Posterior cingulate gyrus (tissue), 11 donors: Measurements from ENCODE around the gene SALL4.
A peak's percentile ranks its signal among the peaks of the same experiment; 100 is the strongest.
"Not testable (repeated sequence)": the region's sequence is repeated elsewhere in the genome, so short reads cannot be mapped to it uniquely, and the experiment has no call there.

ENCODE experiments used
- DNase-seq, 10 donors: peaks; one replicate each; pipeline versions ENCODE4 v3.0.0 to v3.0.0-alpha.2; 2020 to 2021; ENCODE audit warnings: mixed read lengths in 3 of 10
- intact Hi-C: fragments of 100-400 bp; cut with DNase I; formaldehyde crosslinking; loops from one replicate; pipeline ENCODE4 v1.15.1; 2023

Gene SALL4

DNA sequence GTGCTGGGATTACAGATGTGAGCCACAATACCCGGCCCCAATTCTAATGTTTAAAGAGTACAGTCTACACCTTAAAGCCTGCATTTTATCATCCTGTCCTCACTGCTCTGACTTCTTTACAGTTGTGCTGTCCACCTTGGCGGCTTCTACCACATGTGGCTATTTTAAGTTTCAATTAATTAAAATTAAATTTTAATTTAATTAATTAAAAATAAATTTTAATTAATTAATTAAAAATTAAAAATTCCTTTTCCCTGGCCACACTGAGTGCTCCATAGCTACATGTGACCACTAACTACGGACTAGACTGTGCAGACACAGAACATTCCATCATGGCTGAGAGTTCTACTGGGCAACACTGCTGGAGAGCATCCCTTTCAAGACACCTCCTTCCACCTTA, 61.5 kb downstream of the SALL4 start:
- intact Hi-C loops: no loop called here
- DNase-seq: no peak

DNA sequence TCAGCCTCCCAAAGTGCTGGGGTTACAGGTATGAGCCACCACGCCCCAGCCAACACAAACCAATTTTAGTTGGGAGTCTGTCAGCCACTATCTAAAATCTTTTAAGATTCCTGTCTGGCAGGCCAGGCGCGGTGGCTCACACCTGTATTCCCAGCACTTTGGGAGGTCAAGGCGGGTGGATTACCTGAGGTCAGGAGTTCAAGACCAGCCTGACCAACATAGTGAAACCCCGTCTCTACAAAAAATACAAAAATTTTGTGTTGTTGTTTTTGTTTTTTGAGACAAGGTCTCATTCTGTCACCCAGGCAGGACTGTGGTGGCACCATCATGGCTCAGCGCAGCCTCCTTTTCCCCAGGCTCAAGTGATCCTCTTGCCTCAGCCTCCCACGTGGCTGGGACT, 62.0 kb downstream of the SALL4 start:
- intact Hi-C loops: not testable (repeated sequence)
- DNase-seq: peak in 1 of 10 donors; percentile 49

DNA sequence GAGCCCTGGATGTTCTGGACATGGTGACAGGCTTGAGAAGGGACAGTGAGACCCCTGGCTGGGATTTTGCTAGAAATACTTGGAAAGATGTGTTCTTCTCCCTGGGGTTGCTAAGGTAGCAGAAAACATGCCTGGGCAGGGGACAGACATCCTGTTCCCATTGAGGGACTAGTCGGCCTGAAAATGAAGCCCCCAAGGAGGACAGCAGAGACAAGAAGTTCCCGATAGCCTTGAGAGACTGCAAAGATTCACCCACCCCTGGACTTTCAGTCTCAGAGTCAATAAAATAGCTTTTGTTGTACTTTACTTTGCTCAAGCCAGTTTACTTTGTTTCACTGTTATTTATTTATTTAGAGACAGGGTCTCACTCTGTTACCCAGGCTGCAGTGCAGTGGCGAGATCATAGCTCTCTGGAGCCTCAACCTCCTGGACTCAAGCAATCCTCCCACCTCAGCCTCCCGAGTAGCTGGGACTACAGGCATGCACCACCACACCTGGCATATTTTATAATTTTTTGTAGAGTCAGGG, 62.5 kb downstream of the SALL4 start:
- DNase-seq: peak in 1 of 10 donors; percentile 44
- intact Hi-C loops: no loop called here

DNA sequence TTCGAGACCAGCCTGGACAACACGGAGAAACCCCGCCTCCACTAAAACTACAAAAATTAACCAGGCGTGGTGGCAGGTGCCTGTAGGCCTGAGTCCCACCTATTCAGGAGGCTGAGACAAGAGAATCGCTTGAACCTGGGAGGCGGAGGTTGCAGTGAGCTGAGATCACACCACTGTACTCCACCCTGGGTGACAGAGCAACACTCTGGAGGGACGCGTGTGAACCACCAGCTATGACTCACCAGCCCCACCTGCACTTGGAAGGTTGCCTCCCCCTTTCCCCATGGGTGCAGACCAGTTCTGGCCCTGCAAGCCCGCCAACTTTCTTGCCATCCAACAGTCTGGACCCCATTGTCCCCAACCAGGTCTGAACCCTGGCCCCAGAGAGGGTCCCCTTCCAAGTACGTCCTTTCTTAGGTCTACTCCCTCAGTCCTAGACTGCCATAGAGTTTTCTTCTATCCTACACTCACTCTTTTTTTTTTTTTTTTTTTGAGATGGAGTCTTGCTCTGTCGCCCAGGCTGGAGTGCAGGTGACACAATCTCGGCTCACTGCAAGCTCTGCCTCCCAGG, 63.4 kb downstream of the SALL4 start:
- peak in 1 of 10 donors; percentile 51 for DNase-seq
- intact Hi-C loops: no loop called here

- intact Hi-C loops: not testable (repeated sequence)
- DNase-seq: peak in 2 of 10 donors; percentile 20 to 26
Observed at GRCh38 chr20:51738261-51738660, 64.1 kb downstream of the SALL4 start.

GRCh38 chr20:51736947-51737346, 65.4 kb downstream of the SALL4 start:
- intact Hi-C loops: no loop called here

GRCh38 chr20:51735728-51736600, 66.4 kb downstream of the SALL4 start:
- peak in 3 of 10 donors; percentile 20 to 89 (median 35) for DNase-seq
- intact Hi-C loops: no loop called here

More at GRCh38 chr20:51736947-51737346, 65.4 kb downstream of the SALL4 start:
- DNase-seq: peak in 2 of 10 donors; percentile 5

DNA sequence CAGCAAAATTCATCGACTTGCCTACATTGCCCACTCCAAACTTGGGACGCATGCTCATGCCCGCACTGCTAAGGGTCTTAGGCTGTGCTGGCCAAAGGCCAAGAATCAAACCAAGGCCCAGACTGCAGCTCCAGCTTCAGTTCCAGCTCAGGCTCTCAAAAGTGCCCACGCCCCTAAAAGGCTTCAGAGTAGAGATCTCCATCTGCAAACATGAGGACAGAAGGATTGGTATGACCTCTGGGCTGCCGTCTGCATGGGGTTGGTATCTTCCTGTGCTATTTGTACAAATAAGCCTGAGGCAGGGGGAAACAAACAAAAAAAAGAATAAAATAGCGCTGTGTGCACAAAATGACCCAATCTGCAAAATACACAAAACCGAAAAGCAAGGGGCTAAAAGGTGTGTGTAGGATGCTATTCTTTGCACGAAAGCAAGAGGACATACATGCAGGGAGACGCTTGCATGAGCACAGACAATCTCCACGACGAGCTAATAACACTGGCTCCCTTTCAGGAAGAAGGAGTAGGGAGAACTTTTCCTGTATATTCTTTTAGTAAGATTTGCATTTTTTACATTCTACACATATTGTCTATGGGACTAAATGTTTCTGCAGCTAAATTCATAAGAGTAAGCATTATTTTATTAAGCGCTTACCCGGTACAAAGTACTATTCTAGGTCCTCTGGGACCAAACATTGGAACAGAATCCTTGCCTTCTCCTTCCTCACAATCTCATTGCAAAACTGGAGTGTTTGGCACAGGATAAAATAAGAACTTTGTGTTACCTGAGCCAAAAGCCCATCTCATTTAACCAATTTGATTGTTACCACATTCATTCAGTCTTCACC, 67.2 kb downstream of the SALL4 start:
- intact Hi-C loops: no loop called here

DNA sequence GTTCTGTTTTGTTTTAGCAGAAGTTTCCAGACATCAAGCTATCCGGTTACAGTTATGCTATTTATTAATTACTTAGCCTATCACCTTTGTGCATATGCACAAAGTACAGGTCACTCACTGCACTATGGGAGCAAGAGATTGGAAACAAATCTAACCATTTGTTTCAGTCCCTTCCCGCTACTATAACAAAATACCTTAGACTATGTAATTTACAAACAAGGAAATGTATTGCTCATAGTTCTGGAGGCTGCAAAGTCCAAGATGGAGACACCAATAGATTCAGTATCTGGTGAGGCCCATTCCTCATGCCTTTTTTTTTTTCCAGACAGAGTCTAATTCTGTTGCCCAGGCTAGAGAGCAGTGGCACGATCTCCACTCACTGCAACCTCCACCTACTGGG, 69.3 kb downstream of the SALL4 start:
- no peak for DNase-seq
- intact Hi-C loops: no loop called here

More for the DNA sequence above, 67.2 kb downstream of the SALL4 start:
- peak in 1 of 10 donors; percentile 58 for DNase-seq
